Astrocyte of the cerebellum (primary cell): ENCODE results near the gene AMPD3.

Experiments used
- DNase-seq: peaks from one replicate; pipeline ENCODE4 v3.0.0-alpha.2; 2011; ENCODE audit warnings: low read depth
- H3K4me3 ChIP-seq: 2 replicates; pipeline ENCODE4 v1.5.1; 2011; ENCODE audit warnings: mild to moderate bottlenecking, low read depth, low read length, moderate library complexity
- CTCF ChIP-seq: IDR thresholded peaks from 2 replicates; pipeline ENCODE4 v1.5.1; 2012; ENCODE audit warnings: low read length, low read depth, moderate library complexity, mild to moderate bottlenecking; ENCODE audit errors: missing control alignments
- in situ Hi-C: cut with HindIII; loops from 2 replicates; pipeline ENCODE4 v1.10.0; 2017; ENCODE audit warnings: low sequenced_read_pairs

Gene AMPD3

GRCh38 chr11:10518123-10518522, 63.1 kb downstream of the AMPD3 start:
- no peak for TF ChIP-seq CTCF
- in situ Hi-C loops: no loop called here

GRCh38 chr11:10518891-10519290, 63.8 kb downstream of the AMPD3 start:
- DNase-seq: no peak

More at GRCh38 chr11:10518123-10518522, 63.1 kb downstream of the AMPD3 start:
- H3K4me3 ChIP-seq: no peak overlapping the region
- no peak for DNase-seq

GRCh38 chr11:10519630-10520029, 64.6 kb downstream of the AMPD3 start:
- H3K4me3 ChIP-seq: no peak overlapping the region
- in situ Hi-C loops: no loop called here
- TF ChIP-seq CTCF: no peak
- DNase-seq: no peak

More at GRCh38 chr11:10518891-10519290, 63.8 kb downstream of the AMPD3 start:
- no peak for TF ChIP-seq CTCF
- H3K4me3 ChIP-seq: no peak overlapping the region
- in situ Hi-C loops: no loop called here

- H3K4me3 ChIP-seq: no peak overlapping the region
- in situ Hi-C loops: no loop called here
- TF ChIP-seq CTCF: no peak
- DNase-seq: no peak
Observed at GRCh38 chr11:10520562-10520961, 65.5 kb downstream of the AMPD3 start.

- no peak overlapping the region for H3K4me3 ChIP-seq
- no peak for TF ChIP-seq CTCF
- no peak for DNase-seq
- in situ Hi-C loops: no loop called here
Observed at GRCh38 chr11:10522276-10522675, 67.2 kb downstream of the AMPD3 start.

- DNase-seq: no peak
- TF ChIP-seq CTCF: no peak
- no peak overlapping the region for H3K4me3 ChIP-seq
- in situ Hi-C loops: no loop called here
Observed at GRCh38 chr11:10522921-10523320, 67.9 kb downstream of the AMPD3 start.

GRCh38 chr11:10524471-10524870, 69.4 kb downstream of the AMPD3 start:
- in situ Hi-C loops: no loop called here
- TF ChIP-seq CTCF: no peak

More at GRCh38 chr11:10524471-10524870, 69.4 kb downstream of the AMPD3 start:
- H3K4me3 ChIP-seq: no peak overlapping the region
- DNase-seq: no peak
